ENCODE results near the gene CD99.
"Not testable (repeated sequence)": the region's sequence is repeated elsewhere in the genome, so short reads cannot be mapped to it uniquely, and the experiment has no call there.

Gene CD99

DNA sequence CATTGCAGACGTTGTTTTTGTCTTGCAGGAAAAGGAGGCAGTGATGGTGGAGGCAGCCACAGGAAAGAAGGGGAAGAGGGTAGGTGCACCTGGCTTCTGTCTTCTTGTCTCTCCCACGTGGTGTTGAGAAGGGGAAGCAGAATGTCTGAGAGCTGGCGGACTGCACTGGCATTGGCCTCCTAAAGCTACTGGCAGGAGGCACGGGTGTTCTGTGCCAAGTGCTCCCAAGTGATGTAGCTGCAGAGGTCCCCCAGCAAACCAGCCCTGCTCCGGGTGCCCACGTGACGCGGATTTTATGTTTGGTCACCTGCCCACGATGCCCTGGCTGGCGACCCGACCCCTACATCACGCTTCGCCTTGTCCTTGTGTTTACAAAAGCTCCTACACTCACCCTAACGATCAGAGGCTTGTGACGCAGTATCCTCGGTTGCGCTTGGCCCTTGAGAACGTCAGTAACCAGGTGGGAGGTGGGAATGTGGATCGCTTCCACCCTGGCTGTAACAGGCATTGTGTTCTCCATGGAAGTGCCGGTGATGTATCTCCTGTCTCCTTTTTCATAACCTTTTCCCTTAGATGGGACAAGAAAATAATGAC, 32.3 kb downstream of the CD99 start:
- Histone ChIP-seq H2AFZ (ENCODE audit: low read depth, low read length) (no peak overlapping the region), H3K4me1 (ENCODE audit: low read length) (no peaks in the 10 kb centered on the region), H3K36me3 (replicated peaks; ENCODE audit: low read depth, low read length) (peaks cover 44% of the 10 kb centered on the region), H3K79me2 (ENCODE audit: low read length) (no peaks in the 10 kb centered on the region), H3K4me3 (ENCODE audit: low read length) (no peak overlapping the region), H3K9me3 (ENCODE audit: insufficient read depth, low read length) (no peaks in the 10 kb centered on the region), H3K27me3 (ENCODE audit: low read depth, low read length) (no peaks in the 10 kb centered on the region), H4K20me1 (ENCODE audit: insufficient read depth, low read length) (no peaks in the 10 kb centered on the region), H3K9ac (ENCODE audit: low read length) (no peak overlapping the region), H3K4me2 (ENCODE audit: low read length) (no peak overlapping the region), H3K27ac (ENCODE audit: low read length) (no peak overlapping the region)
- TF ChIP-seq, protein P1, sequence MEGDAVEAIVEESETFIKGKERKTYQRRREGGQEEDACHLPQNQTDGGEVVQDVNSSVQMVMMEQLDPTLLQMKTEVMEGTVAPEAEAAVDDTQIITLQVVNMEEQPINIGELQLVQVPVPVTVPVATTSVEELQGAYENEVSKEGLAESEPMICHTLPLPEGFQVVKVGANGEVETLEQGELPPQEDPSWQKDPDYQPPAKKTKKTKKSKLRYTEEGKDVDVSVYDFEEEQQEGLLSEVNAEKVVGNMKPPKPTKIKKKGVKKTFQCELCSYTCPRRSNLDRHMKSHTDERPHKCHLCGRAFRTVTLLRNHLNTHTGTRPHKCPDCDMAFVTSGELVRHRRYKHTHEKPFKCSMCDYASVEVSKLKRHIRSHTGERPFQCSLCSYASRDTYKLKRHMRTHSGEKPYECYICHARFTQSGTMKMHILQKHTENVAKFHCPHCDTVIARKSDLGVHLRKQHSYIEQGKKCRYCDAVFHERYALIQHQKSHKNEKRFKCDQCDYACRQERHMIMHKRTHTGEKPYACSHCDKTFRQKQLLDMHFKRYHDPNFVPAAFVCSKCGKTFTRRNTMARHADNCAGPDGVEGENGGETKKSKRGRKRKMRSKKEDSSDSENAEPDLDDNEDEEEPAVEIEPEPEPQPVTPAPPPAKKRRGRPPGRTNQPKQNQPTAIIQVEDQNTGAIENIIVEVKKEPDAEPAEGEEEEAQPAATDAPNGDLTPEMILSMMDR (IDR thresholded peaks at IDR 0.05; ENCODE audit: low read depth, low read length), result no peak
- TF ChIP-seq EZH2phosphoT487 (IDR thresholded peaks at IDR 0.05; ENCODE audit: low read depth), result no peak

DNA sequence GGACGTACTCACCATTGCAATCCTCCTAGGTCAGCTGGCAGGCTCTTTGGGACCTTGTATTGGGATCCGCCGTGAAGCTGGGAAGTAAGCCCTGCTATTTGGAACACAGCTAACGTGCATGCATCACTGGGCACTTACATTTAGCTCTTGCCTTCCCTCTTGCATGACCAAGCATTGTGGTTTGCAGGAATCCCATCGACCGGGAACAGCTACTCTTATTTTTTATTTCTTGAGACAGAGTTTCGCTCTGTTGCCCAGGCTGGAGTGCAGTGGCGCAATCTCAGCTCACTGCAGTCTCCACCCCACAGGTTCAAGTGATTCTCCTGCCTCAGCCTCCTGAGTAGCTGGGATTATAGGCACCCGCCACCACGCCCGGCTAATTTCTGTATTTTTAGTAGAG, 36.2 kb downstream of the CD99 start:
- not testable (repeated sequence) for H3K4me2 ChIP-seq (ENCODE audit: low read length); H3K4me3 ChIP-seq (ENCODE audit: low read length); H3K9me3 ChIP-seq (ENCODE audit: insufficient read depth, low read length); H4K20me1 ChIP-seq (ENCODE audit: insufficient read depth, low read length); H3K9ac ChIP-seq (ENCODE audit: low read length); H3K79me2 ChIP-seq (ENCODE audit: low read length); H3K27me3 ChIP-seq (ENCODE audit: low read depth, low read length); H2AFZ ChIP-seq (ENCODE audit: low read depth, low read length); H3K4me1 ChIP-seq (ENCODE audit: low read length); H3K27ac ChIP-seq (ENCODE audit: low read length)
- peaks cover 46% of the 10 kb centered on the region for H3K36me3 ChIP-seq (replicated peaks; ENCODE audit: low read depth, low read length)

- H3K79me2 ChIP-seq (ENCODE audit: low read length), result no peaks in the 10 kb centered on the region
- H3K4me2 ChIP-seq (ENCODE audit: low read length), result no peak overlapping the region
- peaks cover 39% of the 10 kb centered on the region for H3K36me3 ChIP-seq (replicated peaks; ENCODE audit: low read depth, low read length)
- H3K27me3 ChIP-seq (ENCODE audit: low read depth, low read length), result no peaks in the 10 kb centered on the region
- H3K4me3 ChIP-seq (ENCODE audit: low read length), result no peak overlapping the region
- no peak overlapping the region for H3K27ac ChIP-seq (ENCODE audit: low read length)
- no peak overlapping the region for H2AFZ ChIP-seq (ENCODE audit: low read depth, low read length)
- no peak for TF ChIP-seq EZH2phosphoT487 (IDR thresholded peaks at IDR 0.05; ENCODE audit: low read depth)
- TF ChIP-seq, protein P1 (IDR thresholded peaks at IDR 0.05; ENCODE audit: low read depth, low read length), result no peak
- H3K9me3 ChIP-seq (ENCODE audit: insufficient read depth, low read length), result no peaks in the 10 kb centered on the region
- H4K20me1 ChIP-seq (ENCODE audit: insufficient read depth, low read length), result no peaks in the 10 kb centered on the region
- no peak overlapping the region for H3K9ac ChIP-seq (ENCODE audit: low read length)
- H3K4me1 ChIP-seq (ENCODE audit: low read length), result no peaks in the 10 kb centered on the region
Measured at GRCh38 chrX:2732076-2732475, 41.0 kb downstream of the CD99 start.

DNA sequence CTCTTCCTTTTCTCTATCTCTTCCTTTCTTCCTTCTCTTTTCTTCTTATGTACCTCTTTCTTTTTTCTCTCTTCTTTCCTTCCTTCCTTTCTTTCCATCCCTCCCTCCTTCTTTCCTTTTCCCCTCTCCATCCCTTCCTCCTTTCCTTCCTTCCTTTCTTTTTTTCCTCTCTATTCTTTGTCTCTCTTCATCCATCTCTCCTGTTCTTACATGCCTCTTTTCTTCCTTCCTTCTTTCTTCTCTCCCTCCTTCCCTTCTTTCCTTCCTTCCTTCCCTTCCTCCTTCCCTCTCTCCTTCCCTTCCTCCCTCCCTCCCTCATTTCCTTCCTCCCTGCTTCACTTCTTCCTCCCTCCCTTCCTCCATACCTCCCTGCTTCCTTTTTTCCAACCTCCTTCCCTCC, 41.6 kb downstream of the CD99 start:
- H3K4me1 ChIP-seq (ENCODE audit: low read length), result no peaks in the 10 kb centered on the region
- H3K9me3 ChIP-seq (ENCODE audit: insufficient read depth, low read length), result no peaks in the 10 kb centered on the region
- no peaks in the 10 kb centered on the region for H3K79me2 ChIP-seq (ENCODE audit: low read length)
- TF ChIP-seq EZH2phosphoT487 (IDR thresholded peaks at IDR 0.05; ENCODE audit: low read depth), result no peak
- TF ChIP-seq, protein P1 (IDR thresholded peaks at IDR 0.05; ENCODE audit: low read depth, low read length), result no peak
- no peak overlapping the region for H2AFZ ChIP-seq (ENCODE audit: low read depth, low read length)
- no peak overlapping the region for H3K9ac ChIP-seq (ENCODE audit: low read length)
- H3K27me3 ChIP-seq (ENCODE audit: low read depth, low read length), result no peaks in the 10 kb centered on the region
- no peak overlapping the region for H3K27ac ChIP-seq (ENCODE audit: low read length)
- H4K20me1 ChIP-seq (ENCODE audit: insufficient read depth, low read length), result no peaks in the 10 kb centered on the region
- no peak overlapping the region for H3K4me2 ChIP-seq (ENCODE audit: low read length)
- peaks cover 38% of the 10 kb centered on the region for H3K36me3 ChIP-seq (replicated peaks; ENCODE audit: low read depth, low read length)
- no peak overlapping the region for H3K4me3 ChIP-seq (ENCODE audit: low read length)

Measured in OCI-LY3 (cell line).